Fibroblast of lung (primary cell): Measurements from ENCODE around the gene CCM2.

ENCODE experiments used
- EZH2 ChIP-seq: IDR thresholded peaks from 2 replicates; pipeline ENCODE4 v1.5.1; 2012; ENCODE audit warnings: low read length, control low read depth, mild to moderate bottlenecking; ENCODE audit errors: missing control alignments
- TF ChIP-seq, protein P1 (sequence below), 2 donors: IDR thresholded peaks in 1 of 2; conservative IDR thresholded peaks in 1 of 2; 1 replicate in 1 of 2; 2 replicates in 1 of 2; pipeline ENCODE4 v1.5.1; 2011 to 2012; ENCODE audit warnings: low read length in 2 of 2, control low read depth in 1 of 2, inconsistent platforms in 1 of 2, low read depth in 1 of 2, mild to moderate bottlenecking in 1 of 2

DNA sequence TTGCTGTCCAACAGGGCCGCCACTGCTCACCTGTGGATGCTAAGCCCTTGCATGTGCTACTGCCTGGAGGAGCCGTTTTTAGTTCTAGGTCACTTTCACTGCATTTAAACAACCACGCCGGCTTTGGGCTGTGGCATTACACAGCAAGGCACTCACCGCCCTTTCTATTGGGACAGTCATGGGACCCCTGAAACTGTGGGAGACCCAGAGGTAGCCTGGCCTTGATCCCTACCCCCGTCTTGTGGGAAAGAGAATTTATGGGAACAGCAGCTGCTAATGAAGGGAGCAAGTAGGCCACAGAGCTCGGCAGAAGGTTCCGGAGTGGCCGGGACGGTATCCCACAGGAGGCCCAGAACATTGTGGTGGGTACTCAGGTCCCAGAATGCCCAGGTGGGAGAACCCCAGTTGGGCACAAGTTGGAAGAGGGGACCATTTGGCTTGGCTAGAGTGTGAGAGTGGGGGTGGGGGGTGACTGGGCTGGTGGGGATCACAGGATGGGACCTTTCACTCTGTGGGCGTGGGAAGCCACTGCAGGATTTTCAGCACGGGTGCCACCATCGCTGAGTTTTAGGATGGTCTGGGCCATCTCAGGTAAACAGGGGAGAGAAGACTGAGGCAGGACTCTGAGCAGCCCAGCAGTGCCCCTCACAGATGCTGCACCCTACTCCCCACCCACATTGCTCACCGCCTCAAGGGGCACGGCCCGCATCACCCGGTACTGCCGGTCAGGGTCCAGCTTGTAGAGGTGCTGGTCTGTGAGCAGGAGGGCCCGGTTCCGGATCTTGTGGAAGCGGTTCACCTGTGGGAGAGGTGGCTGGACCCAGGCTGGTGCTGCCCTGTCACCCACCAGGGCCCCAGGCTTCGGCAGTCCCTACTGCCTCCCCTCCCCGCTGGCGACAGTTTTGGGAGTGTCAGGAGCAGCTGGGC is 36.4 kb upstream of the CCM2 start:
- TF ChIP-seq, protein P1, sequence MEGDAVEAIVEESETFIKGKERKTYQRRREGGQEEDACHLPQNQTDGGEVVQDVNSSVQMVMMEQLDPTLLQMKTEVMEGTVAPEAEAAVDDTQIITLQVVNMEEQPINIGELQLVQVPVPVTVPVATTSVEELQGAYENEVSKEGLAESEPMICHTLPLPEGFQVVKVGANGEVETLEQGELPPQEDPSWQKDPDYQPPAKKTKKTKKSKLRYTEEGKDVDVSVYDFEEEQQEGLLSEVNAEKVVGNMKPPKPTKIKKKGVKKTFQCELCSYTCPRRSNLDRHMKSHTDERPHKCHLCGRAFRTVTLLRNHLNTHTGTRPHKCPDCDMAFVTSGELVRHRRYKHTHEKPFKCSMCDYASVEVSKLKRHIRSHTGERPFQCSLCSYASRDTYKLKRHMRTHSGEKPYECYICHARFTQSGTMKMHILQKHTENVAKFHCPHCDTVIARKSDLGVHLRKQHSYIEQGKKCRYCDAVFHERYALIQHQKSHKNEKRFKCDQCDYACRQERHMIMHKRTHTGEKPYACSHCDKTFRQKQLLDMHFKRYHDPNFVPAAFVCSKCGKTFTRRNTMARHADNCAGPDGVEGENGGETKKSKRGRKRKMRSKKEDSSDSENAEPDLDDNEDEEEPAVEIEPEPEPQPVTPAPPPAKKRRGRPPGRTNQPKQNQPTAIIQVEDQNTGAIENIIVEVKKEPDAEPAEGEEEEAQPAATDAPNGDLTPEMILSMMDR (conservative IDR thresholded peaks at IDR 0.05 in 1 of 2, IDR thresholded peaks at IDR 0.05 in 1 of 2; ENCODE audit: low read depth in 1 of 2, low read length in 2 of 2): no peak
- TF ChIP-seq EZH2: no peak
